ENCODE measurements around the gene PARD3B.

DNA sequence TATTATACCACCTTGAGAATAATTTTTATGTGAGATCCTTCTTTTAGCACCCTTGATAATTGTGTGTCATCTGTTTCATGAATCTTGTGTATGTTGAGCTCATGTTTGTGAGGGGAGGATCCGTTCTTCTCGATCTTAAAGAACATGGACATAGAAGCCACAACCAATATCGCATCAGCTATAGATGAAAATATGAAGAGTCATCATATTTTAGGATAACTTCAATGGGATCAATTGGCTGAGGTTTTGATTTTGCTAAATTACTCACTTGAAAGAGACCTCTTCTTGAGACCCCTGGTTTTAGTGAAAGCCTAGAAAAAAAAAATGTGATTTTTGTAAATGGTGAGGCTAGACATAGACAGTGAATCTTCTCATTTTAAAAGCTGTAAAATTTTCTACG is 751.7 kb downstream of the PARD3B start:
- TF ChIP-seq CTCF (IDR thresholded peaks at IDR 0.05; ENCODE audit: control extremely low read depth in 1 of 3, insufficient read depth in 1 of 3, low read depth in 1 of 3, low read length in 3 of 3): no peak
- no peak for TF ChIP-seq EZH2 (IDR thresholded peaks at IDR 0.05; ENCODE audit: low read depth, low read length, severe bottlenecking)
- no peak for TF ChIP-seq CHD2 (IDR thresholded peaks at IDR 0.05; ENCODE audit: low read length)
- no peak for TF ChIP-seq JUN (IDR thresholded peaks at IDR 0.05; ENCODE audit: low read depth, low read length)
- no peak for TF ChIP-seq POLR2A (IDR thresholded peaks at IDR 0.05; ENCODE audit: control extremely low read depth in 1 of 2, low read depth in 2 of 2, low read length in 2 of 2)
- TF ChIP-seq RFX5 (IDR thresholded peaks at IDR 0.05; ENCODE audit: borderline replicate concordance, low read depth, low read length): no peak
- no peak for TF ChIP-seq RAD21 (IDR thresholded peaks at IDR 0.05 in 1 of 2, conservative IDR thresholded peaks at IDR 0.05 in 1 of 2; ENCODE audit: low read depth in 2 of 2, low read length in 2 of 2)
- no peak for TF ChIP-seq BRCA1 (IDR thresholded peaks at IDR 0.05; ENCODE audit: low read depth, low read length)
- no peak for TF ChIP-seq GABPA (IDR thresholded peaks at IDR 0.05; ENCODE audit: borderline replicate concordance, insufficient read depth, low read length)
- TF ChIP-seq RNF2 (IDR thresholded peaks at IDR 0.05; ENCODE audit: borderline replicate concordance, low read depth, low read length, missing control alignments, poor library complexity, severe bottlenecking): no peak
- TF ChIP-seq TBP (IDR thresholded peaks at IDR 0.05; ENCODE audit: low read depth, low read length): no peak
- TF ChIP-seq, protein P1, sequence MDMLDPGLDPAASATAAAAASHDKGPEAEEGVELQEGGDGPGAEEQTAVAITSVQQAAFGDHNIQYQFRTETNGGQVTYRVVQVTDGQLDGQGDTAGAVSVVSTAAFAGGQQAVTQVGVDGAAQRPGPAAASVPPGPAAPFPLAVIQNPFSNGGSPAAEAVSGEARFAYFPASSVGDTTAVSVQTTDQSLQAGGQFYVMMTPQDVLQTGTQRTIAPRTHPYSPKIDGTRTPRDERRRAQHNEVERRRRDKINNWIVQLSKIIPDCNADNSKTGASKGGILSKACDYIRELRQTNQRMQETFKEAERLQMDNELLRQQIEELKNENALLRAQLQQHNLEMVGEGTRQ (IDR thresholded peaks at IDR 0.05; ENCODE audit: low read length): no peak
- no peak for TF ChIP-seq FOSL1 (IDR thresholded peaks at IDR 0.05; ENCODE audit: insufficient read depth, low read depth, low read length)

All from H1 (cell line).